NCI-H2227 (cell line): ENCODE results near the gene ITIH4.

Experiments
- DNase-seq: peaks from one replicate; lab custom pipeline; 2025; ENCODE audit not compliant: unreplicated experiment; lab: John Stamatoyannopoulos, UW

Gene ITIH4

DNA sequence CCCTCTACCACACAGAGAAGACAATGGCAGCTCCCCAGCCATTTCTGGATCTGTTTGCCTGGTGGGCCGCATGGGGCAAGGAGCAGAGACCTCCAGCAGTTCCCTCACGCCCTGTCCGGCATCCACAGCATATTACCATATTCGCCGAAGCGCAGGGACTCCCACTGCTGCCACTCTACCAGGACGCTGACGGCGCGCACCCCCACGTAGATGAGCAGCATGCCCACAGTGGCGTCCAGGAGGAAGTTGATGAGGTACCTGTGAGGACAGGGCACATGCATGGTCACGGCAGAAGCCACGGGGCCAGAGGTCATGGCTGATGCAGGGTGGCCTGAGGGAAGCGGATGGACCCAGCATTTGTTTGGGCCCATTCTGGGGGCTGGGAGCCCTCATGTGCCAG is 19.2 kb upstream of the ITIH4 start:
- DNase-seq, result no peak

DNA sequence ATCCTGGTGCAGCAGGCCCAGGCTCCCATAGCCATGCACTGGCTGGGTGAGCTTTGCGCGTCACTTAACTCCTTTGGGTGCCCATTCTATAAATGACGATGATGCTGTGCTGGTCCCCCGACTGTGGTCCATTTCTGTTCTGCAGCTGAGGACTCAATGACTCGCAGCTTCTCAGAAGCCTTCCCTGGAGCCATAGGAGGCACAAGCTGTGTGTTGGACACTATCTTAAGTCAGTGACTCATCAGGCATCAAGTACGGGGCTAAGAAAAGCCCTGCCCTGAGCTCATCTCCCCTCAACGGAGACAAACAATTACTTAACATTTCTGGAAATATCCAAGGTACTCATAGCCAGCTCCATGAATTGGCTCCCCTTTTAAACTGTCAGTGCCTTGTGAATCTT is 18.1 kb upstream of the ITIH4 start:
- no peak for DNase-seq

DNA sequence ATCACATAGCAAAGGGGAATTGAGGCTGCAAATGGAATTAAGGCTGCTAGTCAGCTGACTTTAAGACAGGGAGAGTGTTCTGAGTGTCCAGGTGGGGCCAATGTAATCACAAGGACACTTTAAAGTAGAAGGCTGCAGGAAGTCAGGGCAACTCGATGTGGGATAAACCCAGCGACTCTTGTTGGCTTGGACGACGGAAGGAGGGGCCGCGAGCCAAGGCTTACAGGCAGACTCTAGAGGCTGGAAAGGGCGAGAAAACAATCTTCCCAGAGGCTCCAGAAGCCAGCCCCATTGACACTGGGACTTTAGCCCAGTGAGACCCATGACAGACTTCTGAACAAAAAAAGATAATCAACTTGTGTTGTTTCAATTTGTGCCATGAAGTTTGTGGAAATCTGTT is 17.3 kb upstream of the ITIH4 start:
- DNase-seq, result no peak

DNA sequence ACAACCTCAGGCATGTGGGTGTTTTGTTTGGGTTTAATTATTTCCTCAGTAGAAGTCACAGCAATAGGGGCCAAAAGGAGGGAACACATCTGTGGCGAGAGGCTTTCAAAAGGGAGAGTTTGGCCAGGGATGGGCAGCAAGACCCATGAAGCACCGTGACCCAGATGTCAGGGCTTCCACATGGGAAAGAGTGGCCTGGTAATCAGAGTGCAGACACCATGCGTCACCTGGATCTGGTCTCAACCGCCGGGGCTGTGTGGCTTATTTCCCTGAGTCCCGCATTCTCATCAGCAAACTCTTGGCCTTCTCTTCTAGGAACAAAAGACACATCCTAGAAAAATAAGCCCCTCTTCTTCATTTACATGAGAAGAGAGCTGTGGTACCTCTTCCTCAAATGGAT is 16.8 kb upstream of the ITIH4 start:
- no peak for DNase-seq

DNA sequence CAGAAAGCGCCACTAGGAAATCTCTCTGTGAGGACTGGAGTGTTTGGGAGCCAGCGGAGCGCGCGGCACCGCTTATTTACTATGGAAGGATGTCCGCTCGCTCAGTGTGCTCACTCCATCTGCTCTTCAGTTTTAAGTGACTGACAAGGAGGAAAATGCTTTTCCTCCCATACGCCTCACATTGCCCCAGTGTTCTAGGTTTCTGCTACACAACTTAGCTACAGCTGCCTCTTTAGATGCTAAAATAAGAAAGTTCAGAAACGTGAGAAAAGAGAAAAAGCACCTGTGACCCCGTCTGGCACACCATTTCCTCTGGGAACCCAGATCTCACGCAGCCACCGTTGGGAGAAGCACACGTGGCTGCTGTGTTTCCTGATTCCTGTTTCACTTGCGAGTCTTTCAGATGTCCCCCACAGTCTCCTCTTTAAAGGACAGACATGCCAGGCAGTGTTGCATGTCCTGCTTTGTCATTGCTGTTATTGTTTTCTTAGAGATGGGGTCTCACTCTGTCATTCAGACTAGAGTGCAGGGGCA is 16.0 kb upstream of the ITIH4 start:
- no peak for DNase-seq

DNA sequence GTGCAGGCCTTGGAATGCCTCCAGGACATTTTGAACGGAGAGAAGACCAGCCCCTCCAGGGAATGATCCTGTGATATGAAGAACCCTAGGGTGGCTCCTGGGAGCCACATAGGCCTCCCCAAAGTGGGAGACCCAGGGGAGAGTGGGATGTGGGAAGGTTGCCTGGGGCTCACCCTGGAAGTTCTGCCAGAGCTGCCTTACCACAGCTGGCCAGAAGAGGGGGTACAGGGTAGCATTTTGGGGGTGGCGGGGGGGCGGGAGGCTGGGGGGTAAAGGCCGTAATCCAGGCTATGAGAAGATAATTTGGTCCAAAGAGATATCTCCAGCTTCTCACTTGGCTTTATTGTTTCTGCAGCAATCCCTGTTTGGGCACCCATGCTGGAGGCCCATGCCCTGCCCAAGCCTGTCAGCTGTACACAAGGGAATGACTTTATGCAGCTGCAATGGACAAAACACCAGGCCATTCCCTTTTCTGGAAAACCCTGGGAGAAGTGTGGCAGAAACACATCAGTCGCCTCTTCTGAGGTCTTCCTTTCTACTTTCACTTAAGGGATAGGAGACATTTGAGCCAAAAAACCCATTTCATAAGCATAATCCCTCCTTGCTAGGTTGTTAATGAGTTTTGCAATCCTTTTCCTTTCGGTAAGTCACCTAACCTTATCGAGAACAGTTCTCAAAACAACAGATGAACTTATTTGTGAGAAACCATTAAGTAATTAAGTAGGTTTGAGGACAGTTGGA is 15.4 kb upstream of the ITIH4 start:
- DNase-seq, result no peak

DNA sequence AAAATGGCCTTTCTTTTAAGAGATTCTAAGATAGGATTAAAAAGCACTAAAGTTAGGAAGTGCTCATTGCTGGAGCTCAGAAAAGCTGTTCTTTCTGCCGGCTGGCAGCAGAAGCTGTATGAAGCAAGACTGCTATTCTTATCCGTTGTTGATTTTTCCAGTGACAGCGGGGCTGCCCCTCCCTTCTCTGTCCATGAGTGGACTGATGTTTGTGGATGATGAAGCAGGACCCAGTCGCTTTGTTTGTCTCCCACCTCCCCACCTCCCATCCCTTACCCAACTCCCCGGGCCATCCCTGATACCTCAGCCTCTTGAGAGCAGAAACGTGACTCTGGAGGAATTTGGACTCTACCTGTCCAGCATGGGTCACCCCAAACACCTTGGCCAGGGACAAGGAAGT is 14.7 kb upstream of the ITIH4 start:
- no peak for DNase-seq

DNA sequence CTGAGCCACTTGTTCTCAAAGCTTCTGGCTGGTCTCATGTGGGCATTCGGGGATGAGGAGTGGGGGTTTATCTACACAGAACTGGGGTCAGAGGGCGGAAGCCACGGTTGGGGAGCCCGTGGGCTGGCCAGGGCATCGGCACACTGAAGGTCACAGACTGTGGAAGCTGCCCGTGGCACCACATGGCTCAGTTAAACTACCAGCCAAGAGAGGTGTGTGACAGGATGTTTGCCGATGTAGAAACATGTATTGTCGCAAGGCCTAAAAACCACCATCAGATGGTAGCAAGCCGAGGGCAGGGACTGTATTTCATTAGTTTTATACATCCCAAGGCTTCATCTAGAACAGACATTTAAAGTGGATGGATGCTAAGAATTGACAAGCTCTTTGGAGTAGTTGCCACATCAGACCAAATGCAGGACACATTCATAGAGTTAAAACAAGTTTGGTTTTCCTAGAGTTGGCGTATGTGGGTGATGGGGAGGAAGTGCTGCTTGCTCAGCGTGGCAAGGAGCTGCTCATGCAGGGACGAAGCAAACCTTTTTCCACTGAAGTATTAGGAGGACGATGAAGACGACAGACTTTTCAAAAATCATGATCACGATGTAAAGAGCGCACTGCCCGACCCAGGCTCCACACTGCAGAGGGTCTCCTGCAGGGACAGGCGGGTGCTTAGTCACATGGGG is 14.0 kb upstream of the ITIH4 start:
- no peak for DNase-seq

DNA sequence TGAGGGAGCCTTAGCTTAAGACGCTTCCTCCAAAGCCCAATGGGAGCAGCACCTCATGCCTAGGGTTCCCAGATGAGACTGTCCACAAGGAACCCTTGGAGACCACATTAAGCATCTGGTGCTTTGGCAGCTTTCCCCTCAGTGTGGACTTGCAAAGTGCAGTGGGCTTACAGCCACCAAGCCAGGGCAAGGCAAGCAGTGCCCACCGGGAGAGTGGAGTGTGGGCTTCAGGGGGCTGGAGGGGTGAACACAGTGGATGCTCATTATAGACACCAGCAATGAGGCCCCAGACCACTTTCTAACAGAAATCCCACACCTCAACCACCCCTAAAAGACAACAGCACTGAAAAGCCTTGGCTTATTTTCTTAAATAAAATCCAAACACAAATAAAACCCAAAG is 13.4 kb upstream of the ITIH4 start:
- DNase-seq, result no peak

DNA sequence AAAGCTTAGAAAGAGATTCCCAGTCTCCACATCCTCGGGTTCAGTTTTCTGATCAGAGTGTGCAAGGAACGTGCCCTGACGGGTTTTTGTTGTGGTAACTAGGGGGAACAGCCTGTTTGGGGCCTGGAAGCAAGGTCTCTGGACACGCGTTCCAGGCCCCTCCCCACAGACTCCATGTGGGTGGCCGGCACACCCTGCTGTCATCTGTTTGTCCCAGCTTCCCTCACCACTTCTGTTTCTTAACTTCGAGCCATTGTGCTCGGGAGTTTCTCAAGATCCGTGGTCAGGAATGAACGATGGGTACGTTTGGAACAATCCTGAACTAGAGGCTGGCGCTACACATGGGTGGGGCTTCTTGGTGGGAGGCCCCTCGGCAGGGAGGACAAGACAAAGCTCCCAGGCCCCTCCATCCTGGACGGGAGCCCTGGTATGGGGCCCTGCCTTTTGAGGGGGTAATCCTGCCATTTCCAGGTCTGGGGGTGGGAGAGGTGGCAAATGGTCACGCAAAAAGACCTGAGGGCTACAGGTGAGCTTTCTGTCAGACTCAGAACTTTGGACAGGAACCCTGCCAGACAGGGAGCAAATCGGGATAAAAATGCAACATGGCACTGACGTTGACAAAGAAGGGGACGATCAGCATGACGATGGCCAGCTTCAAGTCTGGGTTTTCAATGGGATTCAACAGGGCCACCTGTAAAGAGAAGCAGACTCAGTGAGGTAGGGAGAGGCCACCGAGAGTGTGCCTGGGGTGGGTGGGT is 12.8 kb upstream of the ITIH4 start:
- no peak for DNase-seq

DNA sequence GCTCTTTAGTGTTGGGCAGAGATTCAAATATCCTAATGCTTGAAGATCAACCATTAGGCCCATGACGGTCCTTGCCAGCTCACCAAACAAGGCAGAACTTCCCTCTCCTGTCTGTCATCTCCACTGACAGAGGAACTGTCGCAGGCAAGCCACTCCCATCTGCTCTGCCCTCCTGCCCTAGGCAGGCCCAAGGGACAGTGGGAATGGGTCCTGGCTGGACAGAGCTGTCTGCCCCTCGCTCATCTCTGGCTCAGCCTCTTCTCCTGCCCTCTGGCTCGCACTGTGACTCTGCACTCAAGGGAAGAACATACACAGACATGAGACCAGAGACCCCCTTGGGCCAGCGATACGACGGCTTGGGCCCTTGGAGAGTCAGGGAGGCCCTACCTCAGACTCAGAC is 12.0 kb upstream of the ITIH4 start:
- DNase-seq, result no peak

DNA sequence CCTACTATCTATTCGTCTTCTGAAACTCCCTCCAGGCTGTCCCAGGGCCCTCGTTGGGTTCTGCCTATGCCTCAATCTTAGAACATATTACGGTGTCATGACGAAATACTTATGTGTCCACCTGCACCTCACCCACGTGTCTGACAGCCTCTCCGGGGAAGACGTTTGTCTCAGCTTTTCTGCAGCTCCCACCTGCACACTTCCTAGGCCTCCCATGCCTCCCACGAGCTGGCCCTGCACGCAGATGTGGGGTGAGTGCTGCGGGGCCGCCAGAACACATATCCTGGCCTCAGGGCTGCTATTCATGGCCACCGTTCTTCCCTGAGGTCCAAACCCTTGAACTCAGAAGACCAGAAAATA is 11.5 kb upstream of the ITIH4 start:
- DNase-seq, result no peak

DNA sequence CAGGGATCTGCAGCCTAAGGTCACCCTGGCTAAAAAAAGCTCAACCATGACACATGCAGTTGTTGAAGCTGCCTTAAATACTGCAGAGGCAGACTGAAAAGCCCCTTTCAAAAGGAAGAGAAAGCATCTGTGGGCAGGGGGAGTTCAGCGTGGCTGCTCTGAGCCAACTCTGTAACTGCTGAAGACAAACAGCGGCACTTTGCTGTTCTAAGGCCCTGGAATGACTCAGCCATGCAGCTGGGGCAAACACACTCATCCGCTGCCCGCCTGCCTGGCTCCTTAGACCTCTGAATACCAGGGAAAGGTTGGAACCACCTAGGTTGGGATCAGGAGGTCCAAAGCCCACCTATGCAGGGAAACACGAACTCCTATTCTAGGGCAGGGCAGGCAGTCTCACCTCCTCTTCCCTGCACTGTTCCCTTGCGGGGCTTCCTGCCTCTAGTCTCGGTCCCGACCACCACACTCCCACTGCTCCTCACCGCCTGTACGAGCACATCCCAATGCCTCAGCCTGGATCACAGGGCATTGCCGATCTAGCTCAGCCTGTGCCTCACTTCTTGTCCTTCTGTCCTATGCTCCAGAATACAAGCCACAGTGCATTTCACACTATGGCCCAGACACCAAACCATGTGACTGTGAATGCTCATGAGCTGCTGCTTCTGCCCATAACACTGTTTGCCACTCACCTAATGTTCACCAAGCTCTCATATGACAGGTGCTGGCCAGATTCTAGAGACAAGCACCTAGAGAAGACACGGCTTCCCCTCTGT is 10.9 kb upstream of the ITIH4 start:
- DNase-seq, result no peak

DNA sequence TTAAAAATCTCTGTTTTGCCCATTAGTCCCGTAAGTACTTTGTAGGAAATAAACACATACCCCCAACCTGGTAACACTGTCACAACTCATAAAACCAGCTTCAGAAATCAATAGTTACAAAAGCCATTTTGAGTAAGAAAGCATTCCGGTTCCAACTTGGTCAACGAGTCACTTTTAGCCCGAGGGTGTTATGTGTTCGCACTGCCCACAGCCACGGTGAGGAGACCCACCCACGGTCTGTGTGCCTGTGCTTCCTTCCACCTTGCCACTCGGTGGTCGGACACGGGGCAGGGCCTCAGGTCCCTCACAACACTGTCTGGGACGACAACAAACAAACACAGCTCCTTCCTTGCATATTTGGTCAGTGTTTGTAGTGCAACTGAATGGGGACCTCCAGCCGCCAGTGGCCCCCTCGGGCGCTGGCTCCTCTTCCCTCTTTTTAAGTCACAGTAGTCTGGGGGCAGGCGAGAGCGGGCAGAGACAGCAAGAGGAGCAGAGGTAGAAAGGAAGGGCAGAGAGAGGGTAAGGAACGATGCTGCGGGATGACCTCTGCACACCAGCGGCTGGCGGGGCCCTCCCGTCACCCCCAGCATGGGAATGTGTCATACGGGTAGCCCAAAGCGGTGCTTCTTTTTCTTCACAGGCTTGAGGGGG is 9.5 kb upstream of the ITIH4 start:
- no peak for DNase-seq

DNA sequence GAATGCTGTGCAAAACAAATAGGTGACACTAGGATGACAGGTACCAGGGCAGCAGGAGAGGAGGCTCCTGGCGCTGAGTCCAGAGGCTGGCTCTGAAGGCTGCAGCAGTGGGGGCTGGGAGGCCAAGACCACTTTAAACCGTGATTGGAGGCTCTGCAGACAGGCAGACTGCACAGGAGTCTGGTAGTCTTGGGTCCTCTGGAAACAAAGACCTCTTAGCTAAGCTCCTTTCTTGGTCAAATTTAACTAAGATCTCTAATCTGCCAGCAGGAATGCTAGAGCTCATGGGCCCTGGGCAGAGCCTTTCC is 8.8 kb upstream of the ITIH4 start:
- no peak for DNase-seq

DNA sequence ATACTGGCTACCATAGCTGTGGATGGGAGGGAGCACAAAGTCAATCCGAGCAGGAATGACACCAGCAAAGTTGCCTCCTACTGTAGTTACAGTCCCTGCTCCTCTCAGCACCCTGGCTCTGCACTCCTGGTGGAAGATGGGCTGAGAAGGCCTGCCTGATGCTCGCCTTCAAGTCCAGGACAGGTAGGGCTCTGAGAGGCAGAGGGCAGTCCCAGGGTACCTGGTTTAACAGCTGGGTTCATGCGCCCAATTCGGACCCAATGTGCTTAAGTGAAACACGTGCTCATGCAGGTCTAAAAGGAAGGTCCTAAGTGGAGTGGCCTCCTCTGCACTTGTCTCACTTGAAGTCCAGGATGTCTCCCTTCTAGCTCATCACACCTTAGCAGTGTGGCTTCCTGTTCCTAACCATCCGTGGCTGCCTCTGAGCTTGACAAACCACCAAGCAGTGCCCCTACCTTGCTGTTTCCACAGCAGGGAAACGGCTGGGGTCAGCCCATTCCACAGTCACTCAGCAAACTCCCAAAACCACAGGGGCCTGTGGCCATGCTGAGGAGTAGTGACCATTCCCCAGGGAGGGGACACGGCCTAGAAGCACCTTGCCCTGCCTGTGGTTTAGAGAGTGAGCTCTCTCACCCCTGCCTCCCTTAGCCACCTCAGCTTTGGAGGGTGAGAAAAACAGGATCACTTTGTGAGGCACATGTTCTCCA is 8.2 kb upstream of the ITIH4 start:
- DNase-seq, result no peak

DNA sequence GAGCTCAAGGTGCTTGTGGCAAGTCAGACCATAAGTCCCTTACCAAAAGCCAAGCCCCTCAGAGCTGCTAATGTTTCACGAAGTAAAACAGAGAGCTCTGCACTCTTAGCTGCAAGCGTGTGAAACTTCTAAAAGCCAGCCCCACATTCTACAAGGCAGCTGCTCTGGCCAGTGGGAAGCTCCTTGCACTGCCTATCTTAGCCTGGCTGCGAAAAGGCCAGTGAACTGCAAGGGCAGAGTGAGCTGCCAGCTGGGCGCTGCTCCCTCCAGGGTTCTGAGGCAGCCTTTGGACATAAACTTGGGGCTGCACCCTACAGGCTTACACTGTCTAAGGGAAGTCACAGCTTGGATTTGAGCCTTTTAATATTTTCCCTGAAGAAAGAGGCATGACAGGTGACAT is 6.5 kb upstream of the ITIH4 start:
- no peak for DNase-seq

DNA sequence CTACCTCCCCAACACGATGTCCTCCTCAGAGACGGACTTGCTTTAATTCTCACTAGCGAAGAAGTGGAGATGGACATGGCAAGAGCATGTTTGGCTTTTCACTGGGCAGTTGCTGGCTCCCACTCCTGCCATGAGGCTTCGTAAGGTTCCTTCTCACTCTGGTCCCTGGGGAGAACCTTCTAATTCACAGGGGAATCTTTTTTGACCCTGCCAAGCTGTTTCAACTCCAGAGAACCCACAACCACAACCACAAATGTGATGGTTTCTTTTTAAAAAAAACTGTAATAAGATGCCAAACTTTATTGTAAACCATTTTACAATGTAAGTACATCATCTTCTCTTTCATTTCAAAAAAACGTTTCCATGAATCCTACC is 6.0 kb upstream of the ITIH4 start:
- no peak for DNase-seq

DNA sequence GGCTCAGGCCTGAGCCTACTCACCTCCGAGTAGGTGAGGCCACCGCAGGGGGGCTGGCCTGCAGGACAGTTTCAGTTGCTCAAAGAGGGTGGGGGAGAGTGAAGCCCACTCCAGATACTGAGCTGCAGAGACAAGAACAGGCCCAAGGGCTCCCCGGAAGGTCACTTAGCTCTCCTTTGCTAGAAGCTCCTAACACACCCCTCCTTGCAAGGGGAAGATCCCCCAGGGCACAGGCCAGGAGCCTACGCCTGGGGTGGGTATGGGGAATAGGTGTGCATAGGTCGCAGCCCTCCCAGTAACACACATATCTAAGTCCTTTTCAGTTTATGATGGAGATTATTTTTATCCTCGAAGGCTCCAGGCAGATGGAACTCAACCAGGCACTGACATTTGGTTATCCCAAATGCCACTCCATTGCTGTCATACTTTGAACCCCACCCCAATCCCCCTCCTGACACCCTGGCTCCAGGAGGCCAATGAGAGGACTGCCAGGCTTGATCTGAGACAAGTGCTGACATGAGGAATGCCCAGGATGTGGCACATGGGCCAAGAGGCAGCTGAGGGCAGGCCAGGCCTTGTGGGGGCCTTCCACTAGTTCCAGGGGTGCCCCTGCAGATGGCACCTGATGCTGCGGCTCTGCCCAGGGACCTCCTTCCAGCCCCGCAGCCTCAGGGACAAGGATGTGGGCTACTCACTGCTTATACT is 5.4 kb upstream of the ITIH4 start:
- no peak for DNase-seq
